T-helper 1 cell (primary cell): Measurements from ENCODE around the gene TSKS.

Experiments
- DNase-seq, 5 donors: peaks; one replicate each; pipeline ENCODE4 v3.0.0-alpha.2; 2012 to 2020

TSKS gene

DNA sequence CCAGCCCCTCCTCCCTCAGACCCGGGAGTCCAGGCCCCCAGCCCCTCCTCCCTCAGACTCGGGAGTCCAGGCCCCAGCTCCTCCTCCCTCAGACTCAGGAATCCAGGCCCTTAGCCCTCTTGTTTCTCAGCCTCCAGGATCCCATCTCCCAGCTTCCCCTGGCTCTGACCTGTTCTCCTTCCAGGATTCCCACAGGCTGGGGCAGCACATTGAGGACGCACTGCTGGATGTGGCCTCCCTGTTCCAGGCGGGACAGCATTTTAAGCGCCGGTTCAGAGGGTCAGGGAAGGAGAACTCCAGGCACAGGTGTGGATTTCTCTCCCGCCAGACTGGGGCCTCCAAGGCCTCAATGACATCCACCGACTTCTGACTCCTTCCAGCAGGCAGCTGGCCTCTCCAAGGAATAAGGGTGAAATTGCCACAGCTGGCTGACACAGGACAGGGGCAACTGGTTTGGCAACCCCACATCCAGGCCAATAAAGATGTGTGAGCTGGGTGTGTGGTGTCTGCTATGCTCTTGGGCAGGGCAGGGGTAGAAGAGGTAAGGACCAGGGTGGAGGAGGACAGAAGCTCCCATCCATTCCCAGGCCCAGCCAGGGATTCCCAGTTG, 49.8 kb downstream of the TSKS start:
- DNase-seq: no peak

DNA sequence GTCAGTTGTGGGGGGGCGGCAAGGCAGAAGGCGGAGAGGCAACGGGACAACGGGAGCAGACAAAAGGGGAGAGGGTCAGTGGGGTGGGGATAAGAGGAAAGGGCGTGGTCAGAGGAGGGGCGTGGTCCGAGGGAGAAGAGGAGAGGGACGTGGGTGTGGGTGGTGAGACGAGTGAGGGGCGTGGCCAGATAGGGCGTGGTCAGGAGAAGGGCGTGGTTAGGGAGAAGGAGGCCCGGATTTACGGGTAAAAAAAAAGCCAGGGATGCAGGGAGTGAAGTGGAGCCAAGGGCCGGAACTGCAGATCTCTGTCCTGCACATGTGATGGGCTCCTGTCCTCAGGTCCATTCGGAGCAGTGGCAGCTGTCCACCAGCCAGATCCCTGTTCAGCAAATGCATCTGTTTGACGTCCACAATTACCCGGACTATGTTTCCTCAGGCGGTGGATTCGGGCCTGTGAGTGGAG, 50.7 kb downstream of the TSKS start:
- DNase-seq: no peak

DNA sequence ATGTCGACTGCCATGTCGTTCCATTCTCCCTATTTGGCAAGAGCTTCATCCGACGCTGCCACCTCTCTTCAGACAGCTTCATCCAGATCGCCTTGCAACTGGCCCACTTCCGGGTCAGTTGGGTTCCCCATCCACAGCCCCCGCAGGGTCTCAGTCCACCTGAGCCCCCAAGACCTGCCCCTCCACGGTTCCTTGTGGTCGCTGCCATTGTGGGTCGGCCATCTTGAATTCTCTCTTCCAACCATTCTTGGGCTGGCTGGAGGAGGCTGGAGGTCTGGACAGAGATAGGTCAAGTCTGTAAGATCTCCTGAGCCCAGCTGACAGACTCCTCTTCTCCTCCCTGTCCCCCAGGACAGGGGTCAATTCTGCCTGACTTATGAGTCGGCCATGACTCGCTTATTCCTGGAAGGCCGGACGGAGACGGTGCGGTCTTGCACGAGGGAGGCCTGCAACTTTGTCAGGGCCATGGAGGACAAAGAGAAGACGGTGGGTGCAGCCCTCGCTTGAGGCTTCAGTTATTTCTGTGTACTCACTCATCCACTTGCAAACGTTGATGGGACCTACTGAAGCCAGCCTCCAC, 52.6 kb downstream of the TSKS start:
- no peak for DNase-seq

DNA sequence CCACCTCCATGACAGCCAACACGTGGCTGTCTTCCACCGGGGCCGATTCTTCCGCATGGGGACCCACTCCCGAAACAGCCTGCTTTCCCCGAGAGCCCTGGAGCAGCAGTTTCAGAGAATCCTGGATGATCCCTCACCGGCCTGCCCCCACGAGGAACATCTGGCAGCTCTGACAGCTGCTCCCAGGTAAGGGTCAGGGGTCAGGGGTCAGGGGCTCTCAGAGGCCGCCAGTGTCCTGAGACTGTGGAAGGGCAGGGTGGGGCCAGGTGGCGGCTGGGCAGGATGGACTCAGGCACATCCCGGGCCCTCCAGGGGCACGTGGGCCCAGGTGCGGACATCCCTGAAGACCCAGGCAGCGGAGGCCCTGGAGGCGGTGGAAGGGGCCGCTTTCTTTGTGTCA, 57.2 kb downstream of the TSKS start:
- no peak for DNase-seq

DNA sequence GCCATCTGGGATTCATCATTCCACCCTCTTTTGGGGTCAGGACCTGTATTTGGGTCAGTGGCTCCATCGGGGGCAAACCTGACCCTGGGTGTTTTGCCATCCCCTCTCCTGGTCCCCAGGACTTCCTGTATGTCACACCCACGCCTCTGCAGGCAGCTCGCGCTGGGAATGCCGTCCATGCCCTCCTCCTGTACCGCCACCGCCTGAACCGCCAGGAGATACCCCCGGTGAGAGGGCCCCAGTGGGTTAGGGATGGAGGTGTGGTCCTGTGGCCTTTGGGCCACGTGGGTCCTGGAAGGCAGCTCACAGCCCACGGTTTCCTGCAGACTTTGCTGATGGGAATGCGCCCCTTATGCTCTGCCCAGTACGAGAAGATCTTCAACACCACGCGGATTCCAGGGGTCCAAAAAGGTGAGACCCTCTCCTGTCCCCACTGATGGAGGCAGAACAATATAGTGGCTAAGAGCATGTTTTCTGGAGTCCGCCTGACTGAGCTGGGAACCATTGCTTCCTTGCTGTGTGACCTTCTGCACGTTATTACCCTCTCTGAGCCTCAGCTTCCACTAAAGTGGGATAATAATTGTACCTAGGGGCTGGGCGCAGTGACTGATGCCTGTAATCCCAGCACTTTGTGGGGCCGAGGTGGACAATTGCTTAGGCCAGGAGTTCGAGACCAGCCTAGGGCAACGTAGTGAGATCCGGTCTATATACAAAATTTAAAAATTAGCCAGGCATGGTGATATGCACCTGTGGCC, 58.0 kb downstream of the TSKS start:
- no peak for DNase-seq

DNA sequence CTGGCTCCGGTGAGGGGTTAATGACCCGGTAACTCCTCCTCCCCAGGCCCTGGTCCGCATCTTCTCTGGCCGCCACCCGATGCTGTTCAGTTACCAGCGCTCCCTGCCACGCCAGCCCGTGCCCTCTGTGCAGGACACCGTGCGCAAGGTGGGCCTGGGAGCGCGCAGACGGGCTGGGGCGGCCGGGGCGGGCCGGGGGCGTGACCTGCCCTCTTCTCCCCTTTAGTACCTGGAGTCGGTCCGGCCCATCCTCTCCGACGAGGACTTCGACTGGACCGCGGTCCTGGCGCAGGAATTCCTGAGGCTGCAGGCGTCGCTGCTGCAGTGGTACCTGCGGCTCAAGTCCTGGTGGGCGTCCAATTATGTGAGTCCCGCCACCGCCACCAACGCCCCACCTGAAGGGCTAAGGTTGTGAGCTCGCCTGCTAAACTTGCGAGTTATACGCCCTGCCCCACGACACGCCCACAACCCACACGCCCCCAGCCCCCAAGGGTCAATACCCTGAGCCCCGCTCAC, 61.8 kb downstream of the TSKS start:
- no peak for DNase-seq

DNA sequence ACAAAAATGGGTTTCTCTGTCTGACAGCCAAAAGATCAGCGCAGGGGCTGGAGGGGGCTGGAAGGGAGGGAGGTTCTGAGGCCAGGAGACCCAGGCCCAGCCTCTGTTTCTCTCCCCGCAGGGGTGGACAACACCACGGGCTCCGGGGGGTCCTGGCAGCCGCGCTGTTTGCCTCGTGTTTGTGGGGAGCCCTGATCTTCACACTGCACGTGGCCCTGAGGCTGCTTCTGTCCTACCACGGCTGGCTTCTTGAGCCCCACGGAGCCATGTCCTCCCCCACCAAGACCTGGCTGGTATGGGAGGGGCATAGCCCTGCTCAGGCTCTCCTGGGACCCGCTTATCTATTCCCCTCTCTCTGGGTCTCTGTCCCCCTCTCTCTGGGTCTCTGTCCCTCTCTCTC, 62.5 kb downstream of the TSKS start:
- DNase-seq: no peak

DNA sequence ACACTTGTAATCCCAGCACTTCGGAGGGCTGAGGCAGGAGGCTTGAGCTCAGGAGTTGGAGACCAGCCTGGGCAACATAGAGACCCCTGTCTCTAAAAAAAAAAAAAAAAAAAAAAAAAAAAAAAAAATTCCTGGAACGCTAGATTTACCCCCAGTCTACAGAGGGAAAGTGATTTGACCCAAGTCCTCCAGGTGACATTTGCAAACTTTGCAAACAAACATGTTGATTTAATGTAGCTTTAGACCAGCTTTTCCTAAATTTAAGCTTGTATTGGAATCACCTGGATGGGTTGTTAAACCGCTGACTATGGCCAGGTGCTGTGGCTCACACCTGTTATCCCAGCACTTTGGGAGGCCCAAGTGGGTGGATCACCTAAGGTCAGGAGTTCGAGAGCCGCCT, 63.7 kb downstream of the TSKS start:
- DNase-seq: no peak

DNA sequence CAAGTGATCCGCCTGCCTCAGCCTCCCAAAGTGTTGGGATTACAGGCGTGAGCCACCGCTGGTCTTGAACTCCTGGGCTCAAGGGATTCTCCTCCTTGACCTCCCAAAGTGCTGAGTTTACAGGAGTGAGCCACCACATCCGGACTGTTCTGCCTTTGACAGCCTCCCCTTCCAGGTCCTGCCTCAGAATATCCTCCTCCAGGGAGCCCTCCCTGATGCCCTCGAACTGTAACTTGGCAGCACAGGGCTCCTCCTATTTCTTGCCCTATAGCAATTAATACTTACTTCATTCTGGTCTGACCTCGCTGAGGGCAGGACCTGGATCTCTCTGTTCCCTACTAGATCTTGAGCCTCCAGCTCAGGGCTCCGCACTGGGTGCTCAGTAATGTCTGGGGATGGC, 66.2 kb downstream of the TSKS start:
- DNase-seq: no peak

DNA sequence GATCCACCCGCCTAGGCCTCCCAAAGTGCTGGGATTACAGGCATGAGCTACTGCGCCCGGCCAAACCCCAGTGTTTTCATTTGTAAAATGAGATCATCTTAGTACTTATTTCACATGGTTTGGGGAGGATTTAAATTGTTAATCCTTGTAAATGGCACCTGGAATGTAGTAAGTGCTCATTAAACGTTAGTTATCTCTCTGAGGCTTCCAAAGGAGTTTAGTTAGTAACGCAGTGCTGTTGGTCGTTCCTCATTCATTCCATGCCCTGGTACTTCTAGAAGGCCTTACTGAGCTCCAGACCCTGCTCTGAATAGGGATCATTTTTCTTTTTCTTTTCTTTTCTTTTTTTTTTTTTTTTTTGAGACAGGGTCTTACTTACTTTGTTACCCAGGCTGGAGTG, 67.0 kb downstream of the TSKS start:
- DNase-seq: no peak

DNA sequence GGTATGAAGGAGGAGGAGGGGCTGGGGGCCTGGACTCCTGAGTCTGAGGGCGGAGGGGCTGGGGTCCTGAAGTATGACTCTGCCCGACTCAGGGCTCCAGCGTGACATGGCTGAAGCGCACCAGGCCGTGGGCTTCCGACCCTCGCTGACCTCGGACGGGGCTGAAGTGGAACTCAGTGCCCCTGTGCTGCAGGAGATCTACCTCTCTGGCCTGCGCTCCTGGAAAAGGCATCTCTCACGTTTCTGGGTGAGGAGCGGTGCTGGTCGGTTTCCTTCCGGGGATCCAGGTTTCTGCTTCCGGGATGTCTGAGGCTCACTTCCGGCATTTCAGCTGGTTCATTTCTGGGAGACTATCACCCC, 71.0 kb downstream of the TSKS start:
- no peak for DNase-seq

DNA sequence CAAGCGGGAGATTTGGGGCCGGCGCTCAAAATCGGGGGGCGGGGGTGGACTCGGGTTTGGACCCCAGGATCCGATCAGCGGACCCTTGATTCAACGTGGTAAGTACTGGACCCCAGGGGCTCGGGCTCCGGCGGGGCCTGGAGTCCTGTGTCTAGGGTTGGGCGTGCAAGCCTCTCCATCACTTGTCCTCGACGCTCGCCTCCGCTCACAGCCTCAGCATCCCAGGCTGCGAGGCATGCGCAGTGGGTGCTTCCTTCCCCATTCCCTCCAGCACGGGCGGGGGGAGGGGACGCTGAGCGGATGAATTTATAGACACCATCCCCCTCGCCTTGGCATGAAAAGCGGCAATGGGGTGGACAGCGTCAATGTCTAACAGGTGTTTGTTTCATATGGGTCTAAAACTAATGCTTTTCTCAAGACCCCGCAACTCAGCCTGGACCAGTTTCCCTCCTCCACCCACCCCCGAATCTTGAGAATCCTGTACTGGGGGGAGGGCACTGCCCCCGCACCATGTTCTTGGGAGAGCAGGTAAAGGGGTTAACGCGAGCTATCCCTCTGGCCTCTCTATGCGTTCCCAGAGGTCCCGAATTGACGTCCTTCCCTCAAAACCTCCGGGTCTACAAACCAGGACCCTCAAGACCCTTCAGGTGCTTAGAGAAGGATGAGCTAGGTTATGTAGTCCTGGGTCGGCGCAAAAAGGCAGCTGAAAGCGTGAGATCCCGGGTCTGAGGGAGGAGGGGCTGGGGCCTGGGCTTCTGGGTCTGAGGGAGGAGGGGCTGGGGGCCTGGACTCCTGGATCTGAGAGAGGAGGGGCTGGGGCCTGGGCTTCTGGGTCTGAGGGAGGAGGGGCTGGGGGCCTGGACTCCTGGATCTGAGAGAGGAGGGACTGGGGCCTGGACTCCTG, 71.6 kb downstream of the TSKS start:
- DNase-seq: peak in 1 of 5 donors; percentile 39

DNA sequence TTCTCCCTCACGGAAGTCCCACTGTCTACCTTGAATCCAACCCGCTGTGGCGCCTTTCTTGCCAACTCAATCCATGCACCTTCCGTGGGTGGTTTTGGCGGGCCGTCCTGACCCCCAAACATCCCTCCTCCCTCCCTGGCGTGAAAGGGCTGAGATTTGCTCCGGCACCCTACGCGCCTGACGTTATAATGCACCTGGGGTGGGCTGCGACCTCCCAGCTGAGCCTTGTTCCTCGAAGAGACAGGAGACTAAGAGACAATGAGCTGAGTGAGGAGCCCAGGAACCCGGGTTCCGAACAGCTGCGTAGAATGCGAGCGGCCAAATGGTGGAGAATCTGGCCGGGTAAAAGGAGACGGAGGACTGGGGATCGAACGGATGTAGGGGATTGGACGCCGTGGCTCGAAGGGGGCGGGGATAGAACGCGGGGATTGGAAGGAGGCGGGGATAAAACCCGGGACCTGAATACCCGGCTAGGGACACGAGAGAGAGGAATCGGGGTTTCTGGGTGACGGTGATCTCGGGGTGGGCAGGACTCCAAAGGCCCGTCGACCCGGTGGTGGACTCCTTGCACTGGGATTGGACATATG, 72.4 kb downstream of the TSKS start, which contains the start of gene CPT1C:
TSS of gene CPT1C (plus strand) at position 461 of the 587 bp plus-strand sequence. CDS start 1,137 bp downstream, outside the sequence.
- DNase-seq: peak in 4 of 5 donors; percentile 38 to 59 (median 50)

DNA sequence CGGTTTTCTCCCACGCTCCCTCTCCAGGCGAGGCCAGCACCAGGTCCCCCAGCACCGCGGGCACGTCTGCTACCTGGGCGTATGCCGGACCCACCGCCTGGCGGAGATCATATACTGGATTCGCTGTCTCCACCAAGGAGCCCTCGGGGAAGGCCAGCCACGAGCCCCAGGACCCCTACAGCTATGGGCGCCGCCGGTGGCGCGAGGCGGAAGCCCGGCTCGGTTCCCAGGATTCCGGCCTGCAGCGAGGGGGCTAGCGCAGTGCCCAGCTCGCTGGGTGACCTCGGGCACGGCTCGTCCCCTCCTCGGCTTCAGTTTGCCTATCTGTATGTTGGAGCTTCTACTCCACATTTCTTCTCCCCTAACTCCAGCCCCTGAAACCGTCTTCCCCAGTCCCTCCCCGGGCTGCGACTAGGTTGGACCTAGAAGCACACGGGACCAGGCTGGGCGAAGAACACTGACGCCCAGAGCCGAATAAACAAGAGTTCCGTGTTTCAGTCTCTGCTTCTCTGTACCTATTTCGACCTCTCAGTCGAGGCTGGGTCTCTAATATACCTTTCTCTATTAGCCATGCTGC, 72.9 kb downstream of the TSKS start:
- no peak for DNase-seq
